Body of pancreas (tissue), 4 donors: ENCODE data around the gene LRIG1. TPM values are rescaled to one million over a fixed set of nuclear protein-coding genes. Genes with fewer than 3 reads are reported as not detected.
A peak's percentile ranks its signal among the peaks of the same experiment; 100 is the strongest.

Experiments used
- ATAC-seq: fragments of 150-250 bp; one replicate; pipeline ENCODE4 v1.9.1; 2016
- DNase-seq, 4 donors: peaks; one replicate each; pipeline ENCODE4 v3.0.0-alpha.2; 2019
- H3K27ac ChIP-seq, 4 donors: fragments of 200-600 bp; sonication (generic); 1 replicate in 3 of 4; 2 replicates in 1 of 4; pipeline versions ENCODE4 v1.5.1 to v1.6.1; 2016 to 2019; ENCODE audit warnings: mild to moderate bottlenecking in 1 of 4, mixed read lengths in 1 of 4, moderate library complexity in 1 of 4
- H3K27me3 ChIP-seq, 2 donors: fragments of 200-600 bp; sonication (generic); one replicate each; pipeline ENCODE4 v1.6.0; 2016; ENCODE audit warnings: mild to moderate bottlenecking in 1 of 2
- H3K36me3 ChIP-seq, 2 donors: fragments of 200-600 bp; sonication (generic); replicated peaks in 1 of 2; 2 replicates each; pipeline ENCODE4 v1.5.1; 2016; ENCODE audit warnings: low read depth in 2 of 2; ENCODE audit not compliant: insufficient read depth in 1 of 2
- H3K4me1 ChIP-seq: fragments of 200-600 bp; sonication (generic); one replicate; pipeline ENCODE4 v1.6.0; 2016
- H3K4me3 ChIP-seq, 2 donors: fragments of 200-600 bp; sonication (generic); 1 replicate in 1 of 2; 2 replicates in 1 of 2; pipeline ENCODE4 v1.5.1; 2016 to 2019
- H3K9me3 ChIP-seq, 3 donors: fragments of 200-600 bp; sonication (generic); 1 replicate in 2 of 3; 2 replicates in 1 of 3; pipeline ENCODE4 v1.5.1; 2016
- POLR2A ChIP-seq, 3 donors: fragments of 450-650 bp; IDR thresholded peaks; one replicate each; pipeline ENCODE4 v1.6.1; 2016; ENCODE audit warnings: antibody characterized with exemption in 3 of 3, mild to moderate bottlenecking in 2 of 3
- WGBS, 2 donors: methylation state at CpG; one replicate each; pipeline ENCODE4 v1.1.5; 2017; 5-methylcytosine and 5-hydroxymethylcytosine counted together
- intact Hi-C: fragments of 100-400 bp; cut with DNase I; formaldehyde crosslinking; loops from one replicate; pipeline ENCODE4 v1.15.1; 2023
- total RNA-seq, 2 donors: library from RNA; depleted of rRNA; stranded (reverse); fragments of >200 nt; gene quantifications; one replicate each; pipeline ENCODE4 v1.1.0, GENCODE V29; 2016
- TF ChIP-seq, protein P1 (sequence below), 7 experiments: fragments of 450-650 bp in 4 of 7; fragments of 200-600 bp in 3 of 7; sonication (generic) in 3 of 7; IDR thresholded peaks; one replicate each; pipeline ENCODE4 v1.5.1; 2016 to 2019; ENCODE audit warnings: antibody characterized with exemption in 7 of 7

LRIG1 gene
- total RNA-seq, 2 donors from 2014 or later = 111 to 114 TPM

DNA sequence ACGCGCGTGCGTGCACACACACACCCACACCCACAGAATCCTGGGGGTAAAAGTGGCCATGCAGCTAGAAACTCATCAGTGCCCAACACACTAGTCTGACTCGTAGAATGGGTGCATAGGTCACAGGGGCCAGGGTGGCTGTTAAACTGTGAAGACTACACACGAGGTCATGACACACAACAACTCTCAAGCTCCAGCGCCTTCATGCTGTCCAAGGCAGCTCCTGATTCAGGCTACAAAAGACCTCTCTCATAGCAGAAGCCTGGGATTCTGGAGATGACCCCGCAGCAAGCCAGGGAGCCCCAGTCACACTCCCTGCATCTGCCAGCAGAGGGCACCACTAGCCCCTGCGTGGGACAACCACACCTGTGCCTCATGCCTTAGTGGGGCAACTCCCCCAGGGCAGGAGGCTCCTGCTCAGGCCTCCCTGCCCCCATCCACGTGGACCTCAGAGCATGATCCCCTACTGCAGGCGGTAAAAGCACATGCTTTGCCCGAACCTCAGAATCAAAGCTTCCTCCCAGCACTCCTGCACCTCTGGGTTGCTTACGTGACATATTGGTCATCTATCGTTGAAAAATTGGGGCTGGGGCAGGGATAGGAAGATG is 93.1 kb downstream of the LRIG1 start:
- TF ChIP-seq, protein P1, sequence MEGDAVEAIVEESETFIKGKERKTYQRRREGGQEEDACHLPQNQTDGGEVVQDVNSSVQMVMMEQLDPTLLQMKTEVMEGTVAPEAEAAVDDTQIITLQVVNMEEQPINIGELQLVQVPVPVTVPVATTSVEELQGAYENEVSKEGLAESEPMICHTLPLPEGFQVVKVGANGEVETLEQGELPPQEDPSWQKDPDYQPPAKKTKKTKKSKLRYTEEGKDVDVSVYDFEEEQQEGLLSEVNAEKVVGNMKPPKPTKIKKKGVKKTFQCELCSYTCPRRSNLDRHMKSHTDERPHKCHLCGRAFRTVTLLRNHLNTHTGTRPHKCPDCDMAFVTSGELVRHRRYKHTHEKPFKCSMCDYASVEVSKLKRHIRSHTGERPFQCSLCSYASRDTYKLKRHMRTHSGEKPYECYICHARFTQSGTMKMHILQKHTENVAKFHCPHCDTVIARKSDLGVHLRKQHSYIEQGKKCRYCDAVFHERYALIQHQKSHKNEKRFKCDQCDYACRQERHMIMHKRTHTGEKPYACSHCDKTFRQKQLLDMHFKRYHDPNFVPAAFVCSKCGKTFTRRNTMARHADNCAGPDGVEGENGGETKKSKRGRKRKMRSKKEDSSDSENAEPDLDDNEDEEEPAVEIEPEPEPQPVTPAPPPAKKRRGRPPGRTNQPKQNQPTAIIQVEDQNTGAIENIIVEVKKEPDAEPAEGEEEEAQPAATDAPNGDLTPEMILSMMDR (IDR thresholded peaks at IDR 0.05) = peak; percentile 81 to 93 (median 86)
- no peak for TF ChIP-seq POLR2A (IDR thresholded peaks at IDR 0.05)
- WGBS, 2 donors = 33 to 41% methylated on average over 8 to 14 of the region's 14 CpGs
- H3K27ac ChIP-seq = peak overlapping the region in 3 of 4 donors; percentile 6 to 57 (median 50)
- no peaks in the 10 kb centered on the region for H3K27me3 ChIP-seq
- H3K36me3 ChIP-seq = peaks cover 9 to 33% of the 10 kb centered on the region in 2 donors
- intact Hi-C loops = loop anchor here (10.0 kb wide), 1 partner anchor 407 kb away; no protein-coding TSS in a partner anchor
- DNase-seq (peak; percentile 76 to 85 (median 76)), ATAC-seq (peak; percentile 79)
- H3K4me1 ChIP-seq = peaks cover 37% of the 10 kb centered on the region
- no peaks in the 10 kb centered on the region for H3K9me3 ChIP-seq
- no peak overlapping the region for H3K4me3 ChIP-seq

DNA sequence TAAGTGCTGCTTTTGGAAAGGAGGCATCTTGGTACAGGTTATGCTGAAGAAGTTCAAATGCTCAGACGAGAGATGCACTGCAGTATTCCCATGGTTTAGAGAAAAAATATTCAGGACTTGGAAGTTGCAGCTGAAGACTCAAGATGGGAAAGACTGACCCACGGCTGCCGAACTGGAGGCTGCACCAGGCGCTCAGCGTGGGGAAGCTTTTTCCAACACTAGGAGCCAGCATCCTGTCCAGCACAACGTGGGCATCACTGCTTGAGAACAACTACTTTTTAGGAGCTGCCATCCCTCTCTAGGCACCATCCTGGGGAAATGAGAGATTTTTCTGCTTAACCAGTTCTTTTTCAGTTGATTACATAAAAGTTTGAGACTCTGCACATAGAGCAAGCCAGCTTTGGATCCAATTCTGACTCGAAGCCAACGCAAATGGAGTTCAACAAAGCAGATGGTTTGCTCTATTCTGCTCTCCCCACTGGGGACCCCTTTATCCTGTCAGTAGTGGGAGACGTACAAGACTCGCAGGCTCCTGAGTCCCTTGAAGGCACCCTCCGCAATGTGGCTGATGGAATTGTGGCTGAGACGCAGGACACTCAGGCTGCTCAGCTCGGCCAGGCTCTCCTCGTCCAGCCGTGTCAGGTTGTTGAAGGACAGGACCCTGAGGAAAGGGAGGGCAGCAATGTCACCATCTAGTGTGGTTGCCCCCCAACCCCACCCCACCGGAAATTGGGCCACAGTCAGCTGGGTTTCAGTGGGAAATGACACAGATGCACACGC is 93.8 kb downstream of the LRIG1 start:
- Histone ChIP-seq H3K27ac (peak overlapping the region in 2 of 4 donors; percentile 54 to 57), H3K4me1 (peaks cover 44% of the 10 kb centered on the region)

DNA sequence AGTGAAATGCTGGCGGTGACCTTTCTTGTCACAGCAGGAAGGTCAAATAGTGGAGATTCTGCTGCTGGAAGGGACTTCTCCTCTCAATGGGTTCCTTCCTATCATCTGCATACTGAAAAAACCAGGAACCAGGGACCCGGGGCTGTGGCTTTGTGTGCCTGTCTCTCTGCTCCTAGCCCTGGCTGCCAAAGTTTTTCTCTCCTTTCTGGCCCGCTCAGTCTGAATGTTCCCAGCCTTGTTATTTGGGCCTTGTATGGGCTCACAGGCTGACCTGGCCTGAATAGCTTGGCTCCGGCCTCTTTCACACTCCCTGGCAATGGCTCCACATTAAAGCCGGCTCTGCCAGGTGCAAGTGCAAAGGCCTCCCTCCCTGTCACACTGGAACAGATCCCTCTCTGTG is 94.7 kb downstream of the LRIG1 start:
- no peak for TF ChIP-seq POLR2A (IDR thresholded peaks at IDR 0.05)
- TF ChIP-seq, protein P1 (IDR thresholded peaks at IDR 0.05) = no peak
- intact Hi-C loops = loop anchor here (10.0 kb wide), 1 partner anchor 409 kb away; no protein-coding TSS in a partner anchor
- ATAC-seq = no peak
- 50% methylated on average over 4 to 5 of the region's 5 CpGs for WGBS, 2 donors
- Histone ChIP-seq H3K27ac (peak overlapping the region in 2 of 4 donors; percentile 40 to 54), H3K4me1 (peaks cover 52% of the 10 kb centered on the region), H3K9me3 (no peaks in the 10 kb centered on the region), H3K27me3 (no peaks in the 10 kb centered on the region), H3K36me3 (peaks cover 0 to 22% of the 10 kb centered on the region in 2 donors), H3K4me3 (no peak overlapping the region)
- peak in 1 of 4 donors; percentile 8 for DNase-seq

More for the DNA sequence above, 93.8 kb downstream of the LRIG1 start:
- Histone ChIP-seq H3K9me3 (no peaks in the 10 kb centered on the region), H3K27me3 (no peaks in the 10 kb centered on the region), H3K4me3 (no peak overlapping the region), H3K36me3 (peaks cover 2 to 28% of the 10 kb centered on the region in 2 donors)
- TF ChIP-seq, protein P1 (IDR thresholded peaks at IDR 0.05) = no peak
- no peak for TF ChIP-seq POLR2A (IDR thresholded peaks at IDR 0.05)
- ATAC-seq = no peak
- DNase-seq = peak in 1 of 4 donors; percentile 3
- WGBS, 2 donors = 57 to 71% methylated on average over 12 to 17 of the region's 17 CpGs
- intact Hi-C loops = loop anchor here (10.0 kb wide), 1 partner anchor 408 kb away; no protein-coding TSS in a partner anchor

DNA sequence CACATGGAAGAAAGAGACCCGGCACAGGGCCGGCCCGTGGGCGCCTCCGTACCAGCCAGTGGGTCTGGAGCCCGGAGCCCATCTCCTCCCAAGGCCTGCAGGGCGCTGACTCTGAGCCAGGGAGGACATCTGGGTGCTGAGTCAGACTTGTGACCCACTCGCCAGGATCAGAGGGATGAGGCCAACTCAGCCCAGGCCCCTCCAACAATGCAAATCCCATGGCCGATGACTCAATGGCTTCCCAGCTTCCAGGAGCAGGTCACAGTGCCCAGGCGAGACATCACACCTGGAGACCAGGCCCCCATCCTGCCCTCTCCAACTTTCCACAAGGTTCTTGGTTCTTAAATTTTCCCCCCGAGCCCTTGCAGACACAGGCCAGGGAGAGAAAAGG is 95.1 kb downstream of the LRIG1 start:
- H3K9me3 ChIP-seq = no peaks in the 10 kb centered on the region
- intact Hi-C loops = loop anchor here (10.0 kb wide), 1 partner anchor 409 kb away; no protein-coding TSS in a partner anchor
- no peak overlapping the region for H3K4me3 ChIP-seq
- TF ChIP-seq, protein P1 (IDR thresholded peaks at IDR 0.05) = no peak
- TF ChIP-seq POLR2A (IDR thresholded peaks at IDR 0.05) = no peak
- peaks cover 57% of the 10 kb centered on the region for H3K4me1 ChIP-seq
- H3K27ac ChIP-seq = peak overlapping the region in 2 of 4 donors; percentile 40 to 54
- ATAC-seq (no peak), DNase-seq (peak in 2 of 4 donors; percentile 18 to 63)
- WGBS, 2 donors = 65 to 81% methylated on average over 3 to 10 of the region's 11 CpGs
- H3K36me3 ChIP-seq = peaks cover 0 to 21% of the 10 kb centered on the region in 2 donors
- H3K27me3 ChIP-seq = no peaks in the 10 kb centered on the region
